Loucy (cell line): ENCODE measurements around the gene CLNK.

Source experiments
- H2AFZ ChIP-seq: fragments of 200-600 bp; sonication (generic); 2 replicates; pipeline ENCODE4 v1.6.0; 2016; ENCODE audit warnings: antibody characterized with exemption, mild to moderate bottlenecking, low read length, moderate library complexity
- H3F3A ChIP-seq: fragments of 200-600 bp; 2 replicates; pipeline ENCODE4 v1.6.0; 2016; ENCODE audit warnings: antibody characterized with exemption, low read depth, mild to moderate bottlenecking
- H3K27me3 ChIP-seq: fragments of 200-600 bp; sonication (generic); 2 replicates; pipeline ENCODE4 v1.6.1; 2014; ENCODE audit warnings: low read length, mild to moderate bottlenecking; ENCODE audit not compliant: insufficient read depth, poor library complexity, severe bottlenecking
- H3K36me3 ChIP-seq: fragments of 200-600 bp; sonication (generic); 2 replicates; pipeline ENCODE4 v1.6.1; 2016; ENCODE audit warnings: low read length; ENCODE audit not compliant: insufficient read depth
- H3K4me1 ChIP-seq: fragments of 200-600 bp; sonication (generic); 2 replicates; pipeline ENCODE4 v1.5.1; 2014; ENCODE audit warnings: low read length, mild to moderate bottlenecking; ENCODE audit not compliant: insufficient read depth, poor library complexity, severe bottlenecking
- H3K4me2 ChIP-seq: fragments of 200-600 bp; sonication (generic); 2 replicates; pipeline ENCODE4 v1.6.0; 2014; ENCODE audit warnings: antibody characterized with exemption, low read length, low read depth, mild to moderate bottlenecking; ENCODE audit not compliant: poor library complexity, severe bottlenecking
- H3K4me3 ChIP-seq: fragments of 200-600 bp; sonication (generic); 2 replicates; pipeline ENCODE4 v1.5.1; 2014; ENCODE audit warnings: low read length, mild to moderate bottlenecking, mixed read lengths; ENCODE audit not compliant: poor library complexity, severe bottlenecking
- H3K79me2 ChIP-seq: fragments of 200-600 bp; sonication (generic); 2 replicates; pipeline ENCODE4 v1.6.1; 2014; ENCODE audit warnings: low read length; ENCODE audit not compliant: insufficient read depth
- H3K9ac ChIP-seq: fragments of 200-600 bp; sonication (generic); 2 replicates; pipeline ENCODE4 v1.6.0; 2014; ENCODE audit warnings: mild to moderate bottlenecking, low read depth, low read length, moderate library complexity; ENCODE audit not compliant: poor library complexity, severe bottlenecking
- H3K9me2 ChIP-seq: fragments of 200-600 bp; sonication (generic); replicated peaks from 2 replicates; pipeline ENCODE4 v1.6.1; 2016; ENCODE audit warnings: low read depth, low read length, mixed read lengths
- H3K9me3 ChIP-seq: fragments of 200-600 bp; sonication (generic); 2 replicates; pipeline ENCODE4 v1.6.1; 2014; ENCODE audit warnings: mild to moderate bottlenecking, antibody characterized with exemption, low read length, low read depth; ENCODE audit not compliant: insufficient read depth
- H4K20me1 ChIP-seq: fragments of 200-600 bp; sonication (generic); 2 replicates; pipeline ENCODE4 v1.6.0; 2014; ENCODE audit warnings: antibody characterized with exemption, low read length, mild to moderate bottlenecking; ENCODE audit not compliant: insufficient read depth, poor library complexity, severe bottlenecking
- EZH2phosphoT487 ChIP-seq: fragments of 200-600 bp; IDR thresholded peaks from 2 replicates; pipeline ENCODE4 v1.6.1; 2018; ENCODE audit warnings: antibody characterized with exemption, mild to moderate bottlenecking, moderate library complexity, borderline replicate concordance
- TF ChIP-seq, protein P1 (sequence below): fragments of 200-600 bp; sonication (generic); conservative IDR thresholded peaks from 2 replicates; pipeline ENCODE4 v1.5.1; 2014; ENCODE audit warnings: mild to moderate bottlenecking, antibody characterized with exemption, low read length

CLNK gene

GRCh38 chr4:10643600-10644425 is 40.8 kb downstream of the CLNK start:
- Histone ChIP-seq H3K9me3 (0 out of 2 replicates have a peak, but pooled peaks cover 7% of the 10 kb centered on the region), H3K9me2 (no peaks in the 10 kb centered on the region), H3K4me2 (no peak overlapping the region), H3K9ac (no peak overlapping the region), H3K4me3 (no peak overlapping the region), H3K36me3 (no peaks in the 10 kb centered on the region), H3K79me2 (no peaks in the 10 kb centered on the region), H2AFZ (no peak overlapping the region), H3K27me3 (no peaks in the 10 kb centered on the region), H4K20me1 (no peaks in the 10 kb centered on the region), H3K4me1 (peaks cover 34% of the 10 kb centered on the region), H3F3A (no peaks in the 10 kb centered on the region)
- TF ChIP-seq, protein P1, sequence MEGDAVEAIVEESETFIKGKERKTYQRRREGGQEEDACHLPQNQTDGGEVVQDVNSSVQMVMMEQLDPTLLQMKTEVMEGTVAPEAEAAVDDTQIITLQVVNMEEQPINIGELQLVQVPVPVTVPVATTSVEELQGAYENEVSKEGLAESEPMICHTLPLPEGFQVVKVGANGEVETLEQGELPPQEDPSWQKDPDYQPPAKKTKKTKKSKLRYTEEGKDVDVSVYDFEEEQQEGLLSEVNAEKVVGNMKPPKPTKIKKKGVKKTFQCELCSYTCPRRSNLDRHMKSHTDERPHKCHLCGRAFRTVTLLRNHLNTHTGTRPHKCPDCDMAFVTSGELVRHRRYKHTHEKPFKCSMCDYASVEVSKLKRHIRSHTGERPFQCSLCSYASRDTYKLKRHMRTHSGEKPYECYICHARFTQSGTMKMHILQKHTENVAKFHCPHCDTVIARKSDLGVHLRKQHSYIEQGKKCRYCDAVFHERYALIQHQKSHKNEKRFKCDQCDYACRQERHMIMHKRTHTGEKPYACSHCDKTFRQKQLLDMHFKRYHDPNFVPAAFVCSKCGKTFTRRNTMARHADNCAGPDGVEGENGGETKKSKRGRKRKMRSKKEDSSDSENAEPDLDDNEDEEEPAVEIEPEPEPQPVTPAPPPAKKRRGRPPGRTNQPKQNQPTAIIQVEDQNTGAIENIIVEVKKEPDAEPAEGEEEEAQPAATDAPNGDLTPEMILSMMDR, result no peak
- no peak for TF ChIP-seq EZH2phosphoT487

DNA sequence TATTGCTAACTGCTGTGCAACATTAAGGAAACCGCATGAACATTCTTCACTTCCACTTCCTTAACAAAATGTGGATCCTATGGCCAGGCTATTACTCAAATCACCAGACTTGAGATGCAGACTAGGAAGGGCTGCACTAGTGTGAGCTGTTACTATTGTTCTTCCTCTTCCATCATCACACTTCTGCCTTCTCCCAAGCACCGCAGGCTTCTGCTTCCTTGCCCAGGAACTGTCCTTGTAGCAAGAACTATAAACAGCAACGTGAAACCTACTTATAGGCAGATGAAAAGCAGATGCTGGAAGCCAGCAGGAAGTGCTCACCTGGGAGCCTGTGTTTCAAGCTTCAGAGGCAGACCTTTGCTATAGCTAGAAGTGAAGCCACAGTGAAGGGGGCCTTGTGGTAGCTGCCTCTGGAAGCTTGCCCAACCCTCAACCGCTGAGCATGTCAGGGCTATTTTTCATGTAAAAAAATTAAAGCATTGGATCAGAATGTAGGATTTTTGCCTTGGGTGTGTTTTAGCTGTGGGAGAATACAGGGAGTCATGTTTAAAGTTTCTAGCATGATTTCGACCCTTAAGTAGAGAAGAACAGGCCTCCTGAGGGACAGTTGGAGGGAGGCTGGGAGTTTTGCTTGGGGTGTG is 43.9 kb downstream of the CLNK start:
- Histone ChIP-seq H3K79me2 (no peaks in the 10 kb centered on the region), H3K4me2 (peak overlapping the region; percentile 33), H3K4me1 (peaks cover 19% of the 10 kb centered on the region), H3K36me3 (no peaks in the 10 kb centered on the region), H3K9me3 (0 out of 2 replicates have a peak, but pooled peaks cover 7% of the 10 kb centered on the region), H3K27me3 (no peaks in the 10 kb centered on the region), H3K4me3 (no peak overlapping the region), H3K9me2 (no peaks in the 10 kb centered on the region), H2AFZ (no peak overlapping the region), H3K9ac (no peak overlapping the region), H3F3A (no peaks in the 10 kb centered on the region), H4K20me1 (no peaks in the 10 kb centered on the region)
- TF ChIP-seq EZH2phosphoT487, result no peak
- TF ChIP-seq, protein P1, result no peak

DNA sequence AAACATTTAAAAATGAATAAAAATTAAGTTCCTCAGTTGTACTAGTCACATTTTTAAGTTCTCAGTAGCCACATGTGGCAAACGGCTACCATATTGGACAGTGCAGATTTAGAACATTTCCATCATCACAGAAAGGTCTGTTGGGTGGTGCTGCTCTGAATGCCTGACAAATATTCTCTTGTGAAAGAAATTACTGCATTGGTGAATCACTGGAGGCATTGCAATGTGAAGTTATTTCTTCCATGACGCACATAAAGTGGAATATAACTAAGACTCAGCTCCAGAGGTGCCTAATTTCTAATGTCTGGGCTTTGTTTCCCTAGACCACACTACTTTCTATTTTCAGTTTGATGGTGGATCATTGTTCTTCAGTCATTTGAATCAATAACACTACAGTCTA is 44.9 kb downstream of the CLNK start:
- Histone ChIP-seq H3K27me3 (no peaks in the 10 kb centered on the region), H3K4me2 (no peak overlapping the region), H2AFZ (no peak overlapping the region), H3F3A (no peaks in the 10 kb centered on the region), H3K9me2 (no peaks in the 10 kb centered on the region), H3K9ac (no peak overlapping the region), H3K9me3 (0 out of 2 replicates have a peak, but pooled peaks cover 7% of the 10 kb centered on the region), H3K36me3 (no peaks in the 10 kb centered on the region), H4K20me1 (no peaks in the 10 kb centered on the region), H3K4me1 (peaks cover 19% of the 10 kb centered on the region), H3K4me3 (no peak overlapping the region), H3K79me2 (no peaks in the 10 kb centered on the region)
- TF ChIP-seq EZH2phosphoT487, result no peak
- TF ChIP-seq, protein P1, result no peak
